Measurements from ENCODE around the gene ZNF177.
"Not testable (repeated sequence)": the region's sequence is repeated elsewhere in the genome, so short reads cannot be mapped to it uniquely, and the experiment has no call there.

Gene ZNF177

GRCh38 chr19:9362905-9363304 is at the start of gene ZNF177:
Gene ZNF177 (plus strand): TSS chr19:9363013. CDS start chr19:9378312, 15,299 bp downstream.
- peaks cover 71% of the 10 kb centered on the region for H3K9me3 Mint-ChIP-seq
- H3K36me3 Mint-ChIP-seq (ENCODE audit: low read depth): peaks cover 93% of the 10 kb centered on the region
- no peak within 1 kb of the TSS for H3K4me3 Mint-ChIP-seq
- no peak within 1 kb of the TSS for H3K27ac Mint-ChIP-seq
- H3K4me1 Mint-ChIP-seq: no peaks in the 10 kb centered on the region
- no peaks in the 10 kb centered on the region for H3K27me3 Mint-ChIP-seq (ENCODE audit: low read depth)
- TF ChIP-seq CTCF (IDR thresholded peaks at IDR 0.05; ENCODE audit: unreplicated experiment in 3 of 3): no peak

GRCh38 chr19:9313756-9314155 is 49.1 kb upstream of the ZNF177 start:
- Mint-ChIP-seq H3K27me3 (ENCODE audit: low read depth) (peaks cover 8% of the 10 kb centered on the region), H3K27ac (no peak overlapping the region), H3K4me1 (peaks cover under 1% of the 10 kb centered on the region), H3K4me3 (no peak overlapping the region), H3K9me3 (peaks cover 31% of the 10 kb centered on the region), H3K36me3 (ENCODE audit: low read depth) (no peaks in the 10 kb centered on the region)
- no peak for TF ChIP-seq CTCF (IDR thresholded peaks at IDR 0.05; ENCODE audit: unreplicated experiment in 3 of 3)

GRCh38 chr19:9321338-9321737 is 41.5 kb upstream of the ZNF177 start:
- Mint-ChIP-seq H3K36me3 (ENCODE audit: low read depth) (peaks cover 39% of the 10 kb centered on the region), H3K4me3 (no peak overlapping the region), H3K27ac (no peak overlapping the region), H3K27me3 (ENCODE audit: low read depth) (no peaks in the 10 kb centered on the region), H3K9me3 (peaks cover 46% of the 10 kb centered on the region), H3K4me1 (peaks cover 8% of the 10 kb centered on the region)
- TF ChIP-seq CTCF (IDR thresholded peaks at IDR 0.05; ENCODE audit: unreplicated experiment in 3 of 3): no peak

GRCh38 chr19:9321756-9322155 is 41.1 kb upstream of the ZNF177 start:
- H3K27me3 Mint-ChIP-seq (ENCODE audit: low read depth); H3K4me1 Mint-ChIP-seq; H3K4me3 Mint-ChIP-seq; H3K27ac Mint-ChIP-seq: not testable (repeated sequence)
- H3K36me3 Mint-ChIP-seq (ENCODE audit: low read depth): peaks cover 42% of the 10 kb centered on the region
- peaks cover 44% of the 10 kb centered on the region for H3K9me3 Mint-ChIP-seq

GRCh38 chr19:9322201-9322600 is 40.6 kb upstream of the ZNF177 start:
- H3K4me1 Mint-ChIP-seq; H3K27me3 Mint-ChIP-seq (ENCODE audit: low read depth): not testable (repeated sequence)
- Mint-ChIP-seq H3K36me3 (ENCODE audit: low read depth) (peaks cover 46% of the 10 kb centered on the region), H3K4me3 (peak overlapping the region; percentile 52 to 90 (median 81)), H3K9me3 (peaks cover 47% of the 10 kb centered on the region), H3K27ac (peak overlapping the region in 2 of 3 experiments; percentile 47 to 70)

- Mint-ChIP-seq H3K27me3 (ENCODE audit: low read depth) (no peaks in the 10 kb centered on the region), H3K36me3 (ENCODE audit: low read depth) (peaks cover 60% of the 10 kb centered on the region), H3K27ac (peak overlapping the region; percentile 96 to 98 (median 97)), H3K4me3 (peak overlapping the region; percentile 90 to 94 (median 90)), H3K4me1 (peaks cover 8% of the 10 kb centered on the region), H3K9me3 (peaks cover 58% of the 10 kb centered on the region)
- no peak for TF ChIP-seq CTCF (IDR thresholded peaks at IDR 0.05; ENCODE audit: unreplicated experiment in 3 of 3)
Observed at GRCh38 chr19:9323557-9323918, 39.3 kb upstream of the ZNF177 start.

- Mint-ChIP-seq H3K27me3 (ENCODE audit: low read depth) (no peaks in the 10 kb centered on the region), H3K36me3 (ENCODE audit: low read depth) (peaks cover 65% of the 10 kb centered on the region), H3K27ac (peak within 1 kb of the TSS; percentile 96 to 98 (median 97)), H3K9me3 (peaks cover 61% of the 10 kb centered on the region), H3K4me1 (peaks cover 8% of the 10 kb centered on the region), H3K4me3 (peak within 1 kb of the TSS; percentile 90 to 94 (median 90))
- TF ChIP-seq CTCF (IDR thresholded peaks at IDR 0.05; ENCODE audit: unreplicated experiment in 3 of 3): peak; percentile 32 to 59 (median 52)
Observed at GRCh38 chr19:9323919-9324583, 38.8 kb upstream of the ZNF177 start, which contains the start of gene ZNF559. Gene ZNF559 (plus strand): TSS chr19:9324179. CDS start chr19:9338550, 14,371 bp downstream.
